ENCODE results near the gene PARVG.

GRCh38 chr22:44225091-44225689 is 44.5 kb downstream of the PARVG start:
- TF ChIP-seq POLR2A (IDR thresholded peaks at IDR 0.05), result no peak
- TF ChIP-seq, protein P1, sequence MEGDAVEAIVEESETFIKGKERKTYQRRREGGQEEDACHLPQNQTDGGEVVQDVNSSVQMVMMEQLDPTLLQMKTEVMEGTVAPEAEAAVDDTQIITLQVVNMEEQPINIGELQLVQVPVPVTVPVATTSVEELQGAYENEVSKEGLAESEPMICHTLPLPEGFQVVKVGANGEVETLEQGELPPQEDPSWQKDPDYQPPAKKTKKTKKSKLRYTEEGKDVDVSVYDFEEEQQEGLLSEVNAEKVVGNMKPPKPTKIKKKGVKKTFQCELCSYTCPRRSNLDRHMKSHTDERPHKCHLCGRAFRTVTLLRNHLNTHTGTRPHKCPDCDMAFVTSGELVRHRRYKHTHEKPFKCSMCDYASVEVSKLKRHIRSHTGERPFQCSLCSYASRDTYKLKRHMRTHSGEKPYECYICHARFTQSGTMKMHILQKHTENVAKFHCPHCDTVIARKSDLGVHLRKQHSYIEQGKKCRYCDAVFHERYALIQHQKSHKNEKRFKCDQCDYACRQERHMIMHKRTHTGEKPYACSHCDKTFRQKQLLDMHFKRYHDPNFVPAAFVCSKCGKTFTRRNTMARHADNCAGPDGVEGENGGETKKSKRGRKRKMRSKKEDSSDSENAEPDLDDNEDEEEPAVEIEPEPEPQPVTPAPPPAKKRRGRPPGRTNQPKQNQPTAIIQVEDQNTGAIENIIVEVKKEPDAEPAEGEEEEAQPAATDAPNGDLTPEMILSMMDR (IDR thresholded peaks at IDR 0.05), result no peak
